ENCODE measurements around the gene KRI1. TPM values are rescaled to one million over a fixed set of nuclear protein-coding genes. Genes with fewer than 3 reads are reported as not detected.

KRI1 gene
- total and polyA plus RNA-seq, 7 donors = 7.2 to 28.9 (median 14.5) TPM

DNA sequence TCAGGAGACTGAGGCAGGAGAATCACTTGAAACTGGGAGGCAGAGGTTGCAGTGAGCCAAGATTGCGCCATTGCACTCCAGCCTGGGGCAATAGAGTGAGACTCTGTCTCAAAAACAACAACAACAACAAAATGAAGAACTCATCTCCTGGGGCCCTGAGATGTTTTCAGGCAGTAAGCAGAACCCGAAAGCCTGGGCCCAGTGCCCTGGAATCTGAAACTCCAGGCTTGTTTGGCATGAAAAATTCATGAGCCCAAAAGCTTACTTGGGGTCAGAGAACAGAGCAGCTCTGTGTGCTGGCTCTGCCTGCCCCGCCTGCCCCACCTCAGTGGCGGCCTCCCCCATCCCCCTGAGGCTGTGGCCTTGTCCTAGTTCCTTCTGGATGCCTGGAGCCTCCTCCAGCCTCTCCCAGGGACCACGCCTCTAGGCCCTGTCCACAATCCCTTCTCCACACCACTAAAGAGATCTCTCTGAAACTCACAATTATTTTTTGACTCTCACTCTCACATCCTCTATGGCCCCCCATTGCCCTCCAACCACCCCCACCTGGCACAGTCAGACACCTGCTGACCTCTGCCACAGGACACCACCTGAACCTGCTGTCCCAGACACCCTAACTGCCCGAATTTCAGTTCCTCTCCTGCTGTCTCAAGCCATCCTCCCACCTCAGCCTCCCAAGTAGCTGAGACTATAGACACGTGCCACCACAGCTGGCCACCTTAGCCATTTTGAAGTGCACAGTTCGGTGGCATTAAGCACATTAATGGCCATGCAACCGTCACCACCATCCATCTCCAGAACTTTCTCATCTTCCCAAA is 28.2 kb upstream of the KRI1 start:
- Histone ChIP-seq H3K27ac (peak overlapping the region in 3 of 4 donors; percentile 28 to 55 (median 48)), H3K27me3 (peaks cover 0 to 11% (median 2%) of the 10 kb centered on the region in 3 donors), H3K9me3 (no peaks in the 10 kb centered on the region), H3K4me1 (peaks cover 0 to 11% (median 5%) of the 10 kb centered on the region in 4 donors), H3K4me3 (no peak overlapping the region), H3K36me3 (no peaks in the 10 kb centered on the region)
- intact Hi-C loops (cut with DNase I) = no loop called here
- 64 to 68% methylated on average over 9 of the region's 9 CpGs for WGBS, 2 donors
- DNase-seq = peak; percentile 75
- TF ChIP-seq, protein P1, sequence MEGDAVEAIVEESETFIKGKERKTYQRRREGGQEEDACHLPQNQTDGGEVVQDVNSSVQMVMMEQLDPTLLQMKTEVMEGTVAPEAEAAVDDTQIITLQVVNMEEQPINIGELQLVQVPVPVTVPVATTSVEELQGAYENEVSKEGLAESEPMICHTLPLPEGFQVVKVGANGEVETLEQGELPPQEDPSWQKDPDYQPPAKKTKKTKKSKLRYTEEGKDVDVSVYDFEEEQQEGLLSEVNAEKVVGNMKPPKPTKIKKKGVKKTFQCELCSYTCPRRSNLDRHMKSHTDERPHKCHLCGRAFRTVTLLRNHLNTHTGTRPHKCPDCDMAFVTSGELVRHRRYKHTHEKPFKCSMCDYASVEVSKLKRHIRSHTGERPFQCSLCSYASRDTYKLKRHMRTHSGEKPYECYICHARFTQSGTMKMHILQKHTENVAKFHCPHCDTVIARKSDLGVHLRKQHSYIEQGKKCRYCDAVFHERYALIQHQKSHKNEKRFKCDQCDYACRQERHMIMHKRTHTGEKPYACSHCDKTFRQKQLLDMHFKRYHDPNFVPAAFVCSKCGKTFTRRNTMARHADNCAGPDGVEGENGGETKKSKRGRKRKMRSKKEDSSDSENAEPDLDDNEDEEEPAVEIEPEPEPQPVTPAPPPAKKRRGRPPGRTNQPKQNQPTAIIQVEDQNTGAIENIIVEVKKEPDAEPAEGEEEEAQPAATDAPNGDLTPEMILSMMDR (IDR thresholded peaks at IDR 0.05) = no peak

DNA sequence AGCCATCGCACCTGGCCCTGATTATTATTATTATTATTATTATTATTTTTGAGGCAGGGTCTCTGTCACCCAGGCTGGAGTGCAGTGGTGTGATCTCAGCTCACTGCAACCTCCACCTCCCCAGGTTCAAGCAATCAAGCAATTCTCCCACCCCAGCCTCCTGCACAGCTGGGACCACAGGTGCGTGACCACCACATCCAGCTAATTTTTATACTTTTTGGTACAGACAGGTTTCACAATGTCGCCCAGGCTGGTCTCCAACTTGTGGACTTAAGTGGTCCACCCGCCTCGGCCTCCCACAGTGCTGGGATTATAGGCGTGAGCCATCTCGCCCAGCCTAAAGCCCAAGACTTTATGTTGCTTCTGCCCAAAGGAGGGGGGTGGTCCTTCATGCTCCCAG is 27.3 kb upstream of the KRI1 start:
- H3K27me3 ChIP-seq = peaks cover 0 to 19% (median 11%) of the 10 kb centered on the region in 3 donors
- intact Hi-C loops (cut with DNase I) = no loop called here
- TF ChIP-seq POLR2AphosphoS5 (IDR thresholded peaks at IDR 0.05) = no peak
- TF ChIP-seq, protein P1 (IDR thresholded peaks at IDR 0.05) = no peak
- TF ChIP-seq EP300 (IDR thresholded peaks at IDR 0.05) = no peak
- TF ChIP-seq POLR2A (IDR thresholded peaks at IDR 0.05) = no peak
- 93 to 95% methylated on average over 7 of the region's 7 CpGs for WGBS, 2 donors
- peak overlapping the region in 3 of 4 donors; percentile 8 to 48 (median 28) for H3K27ac ChIP-seq
- no peak overlapping the region for H3K4me3 ChIP-seq
- no peaks in the 10 kb centered on the region for H3K36me3 ChIP-seq
- H3K9me3 ChIP-seq = no peaks in the 10 kb centered on the region
- peaks cover 0 to 11% (median 5%) of the 10 kb centered on the region in 4 donors for H3K4me1 ChIP-seq
- DNase-seq = no peak

DNA sequence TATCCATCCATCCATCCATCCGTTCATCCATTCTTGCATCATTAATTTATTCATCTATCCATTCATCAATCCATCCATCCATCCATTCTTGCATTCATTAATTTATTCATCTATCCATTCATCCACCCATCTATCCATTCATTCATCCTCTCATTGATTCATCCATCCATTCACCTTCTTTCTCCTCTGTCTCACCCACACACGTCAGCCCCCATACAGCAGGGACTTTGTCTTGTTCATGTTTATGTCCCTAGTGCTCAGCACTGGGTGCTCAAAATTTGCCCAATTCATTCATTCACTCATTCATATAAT is 22.0 kb upstream of the KRI1 start:
- 95 to 96% methylated on average over 2 of the region's 2 CpGs for WGBS, 2 donors

DNA sequence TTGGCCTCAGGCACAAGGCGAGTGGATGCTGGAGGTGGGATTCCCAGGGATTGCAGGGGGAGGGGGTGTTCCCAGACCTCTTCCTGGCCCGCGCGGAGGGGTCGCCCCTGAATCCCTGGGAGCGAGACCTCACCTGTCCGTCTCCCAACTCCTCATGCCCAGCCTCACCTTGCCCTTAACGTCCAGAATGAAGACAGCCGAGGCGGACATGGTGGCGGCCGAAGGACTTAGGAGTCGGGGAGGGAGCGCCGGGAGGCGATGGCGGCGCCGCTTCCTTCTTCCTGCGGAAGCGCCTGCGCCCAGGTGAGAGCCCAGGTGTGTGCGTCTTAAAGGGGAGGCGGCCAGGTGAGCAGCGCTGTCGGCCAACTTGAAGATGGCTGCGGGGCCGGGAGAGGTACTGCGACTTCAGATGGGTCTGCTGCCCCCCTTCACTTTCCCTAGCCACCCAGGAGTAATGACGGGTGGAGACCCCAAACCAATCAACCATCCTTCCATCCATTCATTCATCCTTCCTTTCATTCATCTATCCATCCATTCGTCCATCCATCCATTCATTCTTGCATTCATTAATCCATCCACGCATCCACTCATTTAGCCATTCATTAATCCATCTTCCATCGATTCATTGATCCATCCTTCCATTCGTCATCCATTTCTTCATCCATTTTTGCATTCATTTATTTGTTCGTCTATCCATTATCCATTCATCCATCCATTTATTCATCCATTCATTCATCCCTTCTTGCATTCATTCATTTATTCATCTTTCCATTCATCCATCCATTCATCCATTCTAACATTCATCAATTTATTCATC is 21.4 kb upstream of the KRI1 start, which contains the start of gene AP1M2:
Gene AP1M2 (minus strand): TSS at position 291 of the 817 bp plus-strand sequence. CDS start 81 bp downstream, at position 210.
- peak within 1 kb of the TSS in 1 of 4 donors; percentile 7 for H3K4me3 ChIP-seq
- H3K36me3 ChIP-seq = no peaks in the 10 kb centered on the region
- H3K27me3 ChIP-seq = peaks cover 0 to 37% (median 28%) of the 10 kb centered on the region in 3 donors
- intact Hi-C loops (cut with DNase I) = no loop called here
- no peak for TF ChIP-seq POLR2AphosphoS5 (IDR thresholded peaks at IDR 0.05)
- TF ChIP-seq EP300 (IDR thresholded peaks at IDR 0.05) = no peak
- TF ChIP-seq, protein P1 (IDR thresholded peaks at IDR 0.05) = no peak
- WGBS, 2 donors = 14 to 28% methylated on average over 35 of the region's 35 CpGs
- H3K4me1 ChIP-seq = no peaks in the 10 kb centered on the region
- no peak for DNase-seq
- no peak within 1 kb of the TSS for H3K27ac ChIP-seq
- H3K9me3 ChIP-seq = no peaks in the 10 kb centered on the region

More for the DNA sequence above, 22.0 kb upstream of the KRI1 start:
- no peaks in the 10 kb centered on the region for H3K36me3 ChIP-seq
- no peaks in the 10 kb centered on the region for H3K9me3 ChIP-seq
- intact Hi-C loops (cut with DNase I) = no loop called here
- H3K27ac ChIP-seq = no peak overlapping the region
- no peak overlapping the region for H3K4me3 ChIP-seq
- no peaks in the 10 kb centered on the region for H3K4me1 ChIP-seq
- TF ChIP-seq POLR2AphosphoS5 (IDR thresholded peaks at IDR 0.05) (no peak), POLR2A (IDR thresholded peaks at IDR 0.05) (no peak), EP300 (IDR thresholded peaks at IDR 0.05) (no peak)
- TF ChIP-seq, protein P1 (IDR thresholded peaks at IDR 0.05) = no peak
- H3K27me3 ChIP-seq = peaks cover 0 to 37% (median 28%) of the 10 kb centered on the region in 3 donors
- no peak for DNase-seq
